PC-3 (cell line): Measurements from ENCODE around the gene CKS2.

Experiments used
- EZH2 ChIP-seq: fragments of 300-600 bp; sonication (generic); IDR thresholded peaks from one replicate; pipeline ENCODE4 v1.6.1; 2017; ENCODE audit warnings: antibody characterized with exemption, mild to moderate bottlenecking, low read length; ENCODE audit not compliant: unreplicated experiment
- EZH2phosphoT487 ChIP-seq: fragments of 300-600 bp; sonication (generic); IDR thresholded peaks from 2 replicates; pipeline ENCODE4 v1.6.1; 2018; ENCODE audit warnings: mild to moderate bottlenecking, antibody characterized with exemption, low read length, borderline replicate concordance
- TF ChIP-seq, protein P1 (sequence below): fragments of 300-600 bp; sonication (generic); conservative IDR thresholded peaks from 2 replicates; pipeline ENCODE4 v1.5.1; 2017; ENCODE audit warnings: antibody characterized with exemption, low read depth, mild to moderate bottlenecking, low read length

DNA sequence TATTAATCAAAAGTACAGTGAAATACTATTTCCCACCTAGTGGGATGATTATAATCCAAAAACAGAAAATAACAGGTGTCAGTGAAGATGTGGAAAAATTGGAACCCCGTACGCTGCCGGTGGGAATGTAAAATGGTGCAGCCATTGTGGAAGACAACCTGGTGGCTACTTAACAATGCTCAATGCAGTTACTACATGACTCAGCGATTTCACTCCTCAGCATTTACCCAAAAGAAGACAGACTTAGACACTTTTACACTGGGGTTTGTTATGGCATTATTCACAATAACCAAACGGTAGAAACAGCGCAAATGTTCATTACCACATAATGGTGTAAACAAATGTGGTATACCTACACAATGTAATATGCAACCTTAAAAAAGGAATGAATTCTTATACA lies 31.2 kb downstream of the CKS2 start:
- TF ChIP-seq, protein P1, sequence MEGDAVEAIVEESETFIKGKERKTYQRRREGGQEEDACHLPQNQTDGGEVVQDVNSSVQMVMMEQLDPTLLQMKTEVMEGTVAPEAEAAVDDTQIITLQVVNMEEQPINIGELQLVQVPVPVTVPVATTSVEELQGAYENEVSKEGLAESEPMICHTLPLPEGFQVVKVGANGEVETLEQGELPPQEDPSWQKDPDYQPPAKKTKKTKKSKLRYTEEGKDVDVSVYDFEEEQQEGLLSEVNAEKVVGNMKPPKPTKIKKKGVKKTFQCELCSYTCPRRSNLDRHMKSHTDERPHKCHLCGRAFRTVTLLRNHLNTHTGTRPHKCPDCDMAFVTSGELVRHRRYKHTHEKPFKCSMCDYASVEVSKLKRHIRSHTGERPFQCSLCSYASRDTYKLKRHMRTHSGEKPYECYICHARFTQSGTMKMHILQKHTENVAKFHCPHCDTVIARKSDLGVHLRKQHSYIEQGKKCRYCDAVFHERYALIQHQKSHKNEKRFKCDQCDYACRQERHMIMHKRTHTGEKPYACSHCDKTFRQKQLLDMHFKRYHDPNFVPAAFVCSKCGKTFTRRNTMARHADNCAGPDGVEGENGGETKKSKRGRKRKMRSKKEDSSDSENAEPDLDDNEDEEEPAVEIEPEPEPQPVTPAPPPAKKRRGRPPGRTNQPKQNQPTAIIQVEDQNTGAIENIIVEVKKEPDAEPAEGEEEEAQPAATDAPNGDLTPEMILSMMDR = no peak
- TF ChIP-seq EZH2 (no peak), EZH2phosphoT487 (no peak)
